Activated naive CD4-positive, alpha-beta T cell treated with anti-CD3 and anti-CD28 coated beads for 36 hours (primary cell): ENCODE data around the gene DPYSL5. TPM values are rescaled to one million over a fixed set of nuclear protein-coding genes. Genes with fewer than 3 reads are reported as not detected.
A peak's percentile ranks its signal among the peaks of the same experiment; 100 is the strongest.

Experiments
- CTCF ChIA-PET: fragments of 350-600 bp; sonication (Branson Sonifier 250); formaldehyde crosslinking; loops from one replicate; lab custom pipeline; 2021; ENCODE audit warnings: antibody characterized with exemption; lab: Charles Lee
- DNase-seq: peaks from one replicate; pipeline ENCODE4 v3.0.0-alpha.2; 2020
- H3K27ac Mint-ChIP-seq: one replicate; pipeline ENCODE4 v1.8.0; 2021; ENCODE audit warnings: mild to moderate bottlenecking, mixed read lengths
- H3K27me3 Mint-ChIP-seq: one replicate; pipeline ENCODE4 v1.8.0; 2021; ENCODE audit warnings: low read depth, mixed read lengths
- H3K36me3 Mint-ChIP-seq: one replicate; pipeline ENCODE4 v1.8.0; 2021; ENCODE audit warnings: low read depth, mixed read lengths
- H3K4me1 Mint-ChIP-seq: one replicate; pipeline ENCODE4 v1.8.0; 2021; ENCODE audit warnings: low read depth, mixed read lengths
- H3K4me3 Mint-ChIP-seq: one replicate; pipeline ENCODE4 v1.8.0; 2021; ENCODE audit warnings: mild to moderate bottlenecking, moderate library complexity, mixed read lengths
- H3K9me3 Mint-ChIP-seq: one replicate; pipeline ENCODE4 v1.8.0; 2021; ENCODE audit warnings: mixed read lengths
- intact Hi-C: fragments of 100-400 bp; cut with micrococcal nuclease; formaldehyde crosslinking; loops from one replicate; pipeline ENCODE4 v1.15.1; 2023
- total RNA-seq, 2 experiments: library from RNA; stranded (reverse); gene quantifications; one replicate each; pipeline ENCODE4 v1.2.3, GENCODE V29; 2021

The DPYSL5 gene
- total RNA-seq, 2 experiments from 2014 or later = 0.07 TPM; not detected in 1

DNA sequence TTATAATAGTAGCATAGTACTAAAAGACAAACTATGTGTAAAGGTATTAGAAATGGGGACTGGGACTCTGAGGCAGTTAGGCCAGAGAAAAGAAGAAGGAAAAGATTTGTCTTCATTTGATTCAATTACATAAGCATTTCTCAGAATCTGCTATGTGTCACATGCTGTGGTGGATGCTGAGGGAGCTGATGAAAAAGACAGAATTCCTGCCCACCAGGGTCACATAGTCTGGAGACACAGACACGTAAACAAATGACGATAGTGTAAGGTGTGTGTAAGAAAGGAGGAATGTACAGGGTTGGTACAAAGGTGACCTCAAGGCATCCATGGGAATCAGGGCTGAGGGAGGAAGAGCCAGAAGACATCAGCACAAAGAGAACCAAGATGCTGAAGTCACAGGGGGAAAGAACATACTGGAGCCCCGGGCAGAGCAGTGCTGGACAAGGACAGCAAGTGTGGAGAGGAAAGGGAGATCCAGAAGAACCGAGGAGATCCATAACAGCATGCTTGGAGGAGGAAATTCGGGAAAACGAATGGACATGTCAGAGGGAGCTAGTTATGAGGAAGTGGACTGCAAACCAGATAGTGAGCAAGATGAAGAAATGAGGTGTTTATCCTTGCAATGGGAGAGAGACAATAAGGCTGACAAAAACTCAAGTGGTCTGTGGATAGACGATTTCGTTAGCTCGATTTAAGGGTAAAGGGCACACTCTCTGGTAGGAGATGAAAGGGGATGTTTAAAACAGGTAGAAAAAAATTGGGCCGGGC, 121.3 kb downstream of the DPYSL5 start:
- Mint-ChIP-seq H3K27ac (no peak overlapping the region), H3K36me3 (no peaks in the 10 kb centered on the region), H3K4me3 (peak overlapping the region; percentile 55), H3K27me3 (peaks cover 7% of the 10 kb centered on the region), H3K9me3 (no peaks in the 10 kb centered on the region), H3K4me1 (peaks cover 19% of the 10 kb centered on the region)
- CTCF ChIA-PET = interaction anchor here (1.0 to 2.4 kb wide), 3 partner anchors 9 to 334 kb away, joined by 3 to 16 read pairs (median 10); no protein-coding TSS in a partner anchor
- intact Hi-C loops = no loop called here
- no peak for DNase-seq

DNA sequence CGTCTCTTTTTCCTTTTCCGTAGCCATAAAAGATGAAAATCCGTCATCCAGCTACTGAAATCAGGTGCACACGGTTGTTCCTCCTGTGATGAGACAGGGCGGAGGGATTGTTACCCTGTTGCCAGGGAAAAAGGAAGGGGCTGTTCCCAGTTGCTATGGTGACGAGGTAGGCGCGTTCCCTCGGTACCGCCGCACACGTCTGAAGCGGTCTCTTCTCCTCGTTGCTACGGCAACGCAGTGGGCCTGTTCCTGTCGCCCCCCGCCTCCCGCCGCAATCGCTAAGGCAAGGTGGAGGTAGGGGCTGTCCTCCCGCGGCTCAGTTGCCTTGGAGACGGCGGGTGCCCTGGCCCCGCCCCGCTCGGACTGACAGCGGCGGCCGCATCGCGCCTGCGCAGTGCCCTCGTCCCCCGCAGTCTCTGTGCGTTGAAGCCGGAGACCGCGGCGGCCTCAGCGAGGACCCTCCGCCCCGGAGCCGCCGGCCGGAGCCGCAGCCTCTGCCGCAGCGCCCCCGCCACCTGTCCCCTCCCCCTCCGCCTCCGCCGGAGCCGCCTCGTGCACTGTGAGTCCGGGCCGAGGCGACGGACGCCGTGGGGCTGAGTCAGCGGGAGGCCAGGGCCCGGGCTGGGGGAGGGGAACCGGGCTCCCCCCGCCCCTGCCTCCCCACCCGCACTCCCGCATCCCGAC, 122.5 kb downstream of the DPYSL5 start, which contains the start of gene MAPRE3:
Gene MAPRE3, plus strand, starts transcription at position 394 of the 684 bp plus-strand sequence. CDS start 51,582 bp downstream, outside the sequence.
- peak; percentile 75 for DNase-seq
- Mint-ChIP-seq H3K9me3 (no peaks in the 10 kb centered on the region), H3K4me1 (peaks cover 19% of the 10 kb centered on the region), H3K4me3 (peak within 1 kb of the TSS; percentile 77), H3K36me3 (no peaks in the 10 kb centered on the region), H3K27ac (peak within 1 kb of the TSS; percentile 43), H3K27me3 (peaks cover 6% of the 10 kb centered on the region)
- intact Hi-C loops = loop anchor here (1.0 to 5.0 kb wide), 3 partner anchors 111 to 624 kb away; partner anchors contain the start of genes ADGRF3, ATRAID, SELENOI and SLC5A6
- CTCF ChIA-PET = interaction anchor here (0.7 to 2.4 kb wide), 4 partner anchors 27 to 216 kb away, joined by 3 to 16 read pairs (median 4); no protein-coding TSS in a partner anchor

DNA sequence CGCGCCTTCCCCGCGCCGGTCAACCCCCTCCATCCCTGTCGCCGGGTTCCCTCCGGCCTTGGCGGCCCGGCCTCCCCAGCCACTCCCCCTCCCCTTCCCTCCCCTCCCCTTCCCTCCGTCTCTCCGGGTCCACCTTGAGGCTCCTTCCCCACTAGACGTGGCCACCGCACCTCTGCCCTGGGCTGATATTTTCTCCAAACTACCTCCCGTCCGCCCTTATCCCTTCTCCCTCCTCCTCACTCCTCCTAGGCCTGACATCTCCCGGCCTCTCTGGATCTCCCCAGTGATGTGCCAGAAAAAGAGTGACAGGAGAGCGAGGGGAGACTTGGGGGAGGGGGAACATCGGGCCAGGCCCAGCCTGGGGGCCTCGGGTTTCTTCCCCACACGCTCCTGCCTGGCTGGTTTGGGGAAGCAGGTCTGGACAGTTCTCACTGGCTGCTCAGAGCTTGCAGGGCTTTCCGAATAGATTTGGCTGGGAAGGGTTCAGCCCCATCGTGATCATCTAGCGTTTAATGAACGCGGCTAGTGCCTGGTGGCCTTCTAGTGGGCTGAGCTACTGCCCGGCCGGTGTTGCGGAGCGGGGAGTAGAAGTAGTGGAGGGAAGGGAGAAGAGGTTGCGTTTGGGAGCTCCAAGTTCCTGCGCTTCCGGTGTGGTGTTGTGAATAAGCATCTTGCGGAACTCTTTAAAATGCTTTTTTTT, 123.1 kb downstream of the DPYSL5 start:
- peak overlapping the region; percentile 77 for H3K4me3 Mint-ChIP-seq
- no peaks in the 10 kb centered on the region for H3K9me3 Mint-ChIP-seq
- peak overlapping the region; percentile 43 for H3K27ac Mint-ChIP-seq
- H3K36me3 Mint-ChIP-seq = no peaks in the 10 kb centered on the region
- H3K27me3 Mint-ChIP-seq = peaks cover 6% of the 10 kb centered on the region
- DNase-seq = peak; percentile 11
- CTCF ChIA-PET = interaction anchor here (0.6 to 1.3 kb wide), 6 partner anchors 9 to 823 kb away, joined by 3 to 8 read pairs (median 5); partner anchors contain the start of gene TRIM54
- intact Hi-C loops = loop anchor here (1.0 to 5.0 kb wide), 3 partner anchors 110 to 624 kb away; partner anchors contain the start of genes ADGRF3, ATRAID, SELENOI and SLC5A6
- peaks cover 19% of the 10 kb centered on the region for H3K4me1 Mint-ChIP-seq

DNA sequence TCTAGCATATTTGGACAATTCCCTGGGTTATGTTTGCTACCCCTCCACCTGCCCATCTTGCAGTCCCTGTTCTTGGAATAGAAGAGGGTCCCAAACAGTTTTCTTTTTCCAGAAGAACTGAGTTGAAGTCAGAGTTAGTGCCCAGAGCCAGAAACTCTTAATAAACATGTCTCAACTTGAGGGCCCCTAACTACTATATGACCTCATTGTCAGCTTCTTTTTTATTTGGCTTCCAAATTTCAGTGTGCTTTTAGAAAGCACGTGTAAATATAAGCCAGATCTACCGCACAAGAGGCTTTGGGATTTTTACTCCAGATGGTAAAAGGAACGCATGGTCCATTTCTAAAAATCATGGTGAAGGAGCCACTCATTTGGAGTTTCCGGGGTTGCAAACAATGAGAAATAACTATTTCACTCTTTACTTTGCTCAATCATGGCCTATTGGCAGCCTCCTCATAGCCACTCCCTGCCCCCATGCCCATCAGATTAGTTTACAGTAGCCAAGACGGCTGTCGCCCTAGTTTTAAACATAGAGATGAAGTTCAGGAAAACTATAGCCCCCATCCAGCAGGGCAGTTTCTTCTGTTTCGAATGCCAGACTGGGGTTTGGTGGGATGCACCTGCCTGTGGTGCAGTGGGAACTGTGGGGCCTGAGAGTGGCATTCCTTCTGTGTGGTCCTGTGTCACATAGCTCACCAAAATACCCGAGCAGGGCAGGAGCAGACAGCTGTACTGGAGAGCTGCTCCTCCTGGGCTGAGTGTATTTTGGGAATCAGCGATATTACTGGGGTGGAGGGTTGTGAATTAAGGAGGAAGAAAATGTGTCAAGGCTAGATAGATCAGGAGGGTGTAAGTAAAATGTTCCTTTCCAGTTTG, 124.2 kb downstream of the DPYSL5 start:
- Mint-ChIP-seq H3K4me1 (peaks cover 19% of the 10 kb centered on the region), H3K27me3 (peaks cover 3% of the 10 kb centered on the region), H3K27ac (no peak overlapping the region), H3K9me3 (no peaks in the 10 kb centered on the region), H3K4me3 (no peak overlapping the region), H3K36me3 (no peaks in the 10 kb centered on the region)
- CTCF ChIA-PET = interaction anchor here (0.8 to 1.3 kb wide), 4 partner anchors 8 to 45 kb away, joined by 3 to 8 read pairs (median 6); no protein-coding TSS in a partner anchor
- no peak for DNase-seq
- intact Hi-C loops = loop anchor here (2.0 to 5.0 kb wide), 2 partner anchors 240 to 625 kb away; partner anchors contain the start of genes ADGRF3, ATRAID, SELENOI and SLC5A6

DNA sequence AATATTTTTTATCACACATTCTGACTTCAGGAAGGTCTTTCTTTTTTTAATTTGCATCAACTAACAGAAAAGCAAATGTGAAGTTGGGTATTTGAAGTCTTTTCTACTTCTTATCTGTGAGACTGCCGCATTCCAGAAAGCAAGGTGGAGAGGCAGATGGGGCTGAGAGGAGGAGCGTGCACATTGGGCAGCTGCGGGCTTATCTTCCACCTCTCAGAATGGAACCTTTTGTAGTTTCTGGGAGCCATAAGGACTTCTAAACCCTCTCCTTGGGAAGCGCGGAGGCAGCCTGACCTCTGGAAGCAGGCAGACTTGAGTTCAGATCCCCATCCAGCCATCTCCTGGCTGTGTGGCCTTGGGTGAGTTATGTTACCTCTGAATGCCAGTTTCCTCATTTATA, 126.4 kb downstream of the DPYSL5 start:
- no peak overlapping the region for H3K4me3 Mint-ChIP-seq
- H3K27me3 Mint-ChIP-seq = peaks cover 3% of the 10 kb centered on the region
- no peak overlapping the region for H3K27ac Mint-ChIP-seq
- no peaks in the 10 kb centered on the region for H3K36me3 Mint-ChIP-seq
- H3K9me3 Mint-ChIP-seq = no peaks in the 10 kb centered on the region
- no peak for DNase-seq
- H3K4me1 Mint-ChIP-seq = peaks cover 16% of the 10 kb centered on the region
- intact Hi-C loops = loop anchor here (5.0 kb wide), 1 partner anchor 238 kb away; the partner anchor contains the start of genes ATRAID and SLC5A6
- CTCF ChIA-PET = interaction anchor here (2.6 kb wide), 1 partner anchor 12 kb away, joined by 16 read pairs; no protein-coding TSS in a partner anchor

DNA sequence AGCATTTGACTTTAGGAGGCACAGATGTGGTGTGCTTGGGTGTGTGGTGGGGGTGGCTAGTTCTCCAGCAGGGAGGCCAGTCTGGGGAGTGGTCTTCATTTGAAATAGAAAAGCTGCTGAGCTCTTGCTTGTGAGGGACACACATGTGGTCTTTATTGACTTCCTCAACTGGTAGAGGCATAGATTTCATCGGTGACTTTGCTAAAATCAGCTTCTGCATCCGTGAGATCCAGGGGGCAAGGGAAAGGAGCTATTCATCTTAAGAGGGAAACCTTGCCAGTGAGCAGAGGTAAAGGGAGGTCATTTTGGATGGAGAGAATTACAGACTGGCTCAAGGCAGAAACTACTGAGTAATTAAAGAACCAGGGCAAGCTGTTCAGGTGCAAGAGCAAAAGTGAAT, 127.2 kb downstream of the DPYSL5 start:
- Mint-ChIP-seq H3K27me3 (no peaks in the 10 kb centered on the region), H3K27ac (no peak overlapping the region), H3K4me1 (peaks cover 11% of the 10 kb centered on the region), H3K36me3 (no peaks in the 10 kb centered on the region), H3K9me3 (no peaks in the 10 kb centered on the region), H3K4me3 (no peak overlapping the region)
- DNase-seq = no peak
- intact Hi-C loops = no loop called here
- CTCF ChIA-PET = interaction anchor here (1.0 to 2.6 kb wide), 4 partner anchors 8 to 41 kb away, joined by 3 to 16 read pairs (median 5); no protein-coding TSS in a partner anchor

DNA sequence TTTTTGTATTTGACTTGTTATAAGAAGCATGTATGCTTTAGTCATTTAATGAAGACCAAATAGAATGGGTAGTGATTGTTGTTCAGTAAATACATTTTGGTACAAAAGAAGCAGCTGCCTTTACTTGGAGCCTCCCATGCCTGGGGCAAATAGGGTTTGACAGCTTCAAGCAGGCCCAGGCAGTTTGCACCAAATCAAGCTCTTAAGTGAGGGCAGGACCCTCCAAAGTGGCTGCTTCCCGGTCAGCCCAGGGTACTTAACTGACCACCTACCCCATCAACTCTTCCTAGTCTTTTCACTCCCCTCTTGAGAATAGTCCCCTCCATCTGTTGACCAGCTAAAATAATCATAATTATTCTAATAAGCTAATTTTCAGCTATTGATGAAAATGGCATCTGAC, 127.7 kb downstream of the DPYSL5 start:
- DNase-seq = no peak
- H3K4me1 Mint-ChIP-seq = peaks cover 10% of the 10 kb centered on the region
- no peak overlapping the region for H3K4me3 Mint-ChIP-seq
- no peaks in the 10 kb centered on the region for H3K9me3 Mint-ChIP-seq
- CTCF ChIA-PET = interaction anchor here (1.0 to 2.6 kb wide), 5 partner anchors 8 to 41 kb away, joined by 3 to 16 read pairs (median 5); no protein-coding TSS in a partner anchor
- H3K36me3 Mint-ChIP-seq = no peaks in the 10 kb centered on the region
- H3K27me3 Mint-ChIP-seq = no peaks in the 10 kb centered on the region
- intact Hi-C loops = no loop called here
- H3K27ac Mint-ChIP-seq = no peak overlapping the region

DNA sequence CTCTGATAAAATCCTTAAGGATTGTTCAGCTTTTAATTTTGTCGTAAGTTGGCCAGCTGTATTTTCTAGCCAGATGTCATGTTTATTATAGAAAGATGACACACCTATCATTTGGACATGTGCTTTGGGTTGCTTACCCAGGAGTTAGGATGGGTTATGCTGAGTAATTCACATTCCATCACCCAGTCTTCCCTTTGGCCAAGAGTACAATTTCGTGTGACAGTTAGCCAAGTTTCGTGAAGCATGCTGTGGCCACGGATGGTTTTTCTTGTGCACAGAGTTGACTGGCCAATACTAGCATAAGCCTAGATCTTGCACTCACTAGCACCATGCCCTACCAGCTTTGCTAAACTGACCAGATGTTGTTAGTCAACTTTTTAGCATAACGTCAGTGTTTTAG, 128.3 kb downstream of the DPYSL5 start:
- Mint-ChIP-seq H3K4me1 (peaks cover 6% of the 10 kb centered on the region), H3K9me3 (no peaks in the 10 kb centered on the region), H3K36me3 (no peaks in the 10 kb centered on the region), H3K4me3 (no peak overlapping the region), H3K27ac (no peak overlapping the region), H3K27me3 (no peaks in the 10 kb centered on the region)
- DNase-seq = no peak
- CTCF ChIA-PET = interaction anchor here (1.0 to 2.6 kb wide), 4 partner anchors 12 to 40 kb away, joined by 4 to 16 read pairs (median 5); no protein-coding TSS in a partner anchor
- intact Hi-C loops = no loop called here

DNA sequence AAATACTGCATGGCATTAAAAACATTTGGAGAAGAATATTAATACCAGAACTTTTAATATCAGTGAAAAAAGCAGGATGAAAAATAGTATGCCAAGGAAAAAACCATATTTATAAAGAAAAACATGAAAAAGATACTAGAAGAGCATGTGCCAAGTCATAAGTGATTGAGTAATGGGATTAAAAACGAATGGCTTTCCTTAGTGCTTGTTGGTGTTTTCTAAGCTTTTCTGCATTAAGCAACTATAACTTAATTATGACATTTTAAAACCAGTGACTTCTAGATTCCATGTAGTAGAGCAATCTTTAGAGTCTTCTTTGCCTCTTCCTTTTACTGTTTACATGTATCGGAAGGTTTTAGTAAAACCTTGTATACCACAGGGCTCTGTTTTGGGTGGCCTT, 129.1 kb downstream of the DPYSL5 start:
- H3K36me3 Mint-ChIP-seq = no peaks in the 10 kb centered on the region
- no peaks in the 10 kb centered on the region for H3K9me3 Mint-ChIP-seq
- H3K4me1 Mint-ChIP-seq = no peaks in the 10 kb centered on the region
- no peak overlapping the region for H3K4me3 Mint-ChIP-seq
- no peak overlapping the region for H3K27ac Mint-ChIP-seq
- intact Hi-C loops = no loop called here
- H3K27me3 Mint-ChIP-seq = no peaks in the 10 kb centered on the region
- DNase-seq = no peak
- CTCF ChIA-PET = interaction anchor here (2.6 kb wide), 1 partner anchor 15 kb away, joined by 16 read pairs; no protein-coding TSS in a partner anchor

DNA sequence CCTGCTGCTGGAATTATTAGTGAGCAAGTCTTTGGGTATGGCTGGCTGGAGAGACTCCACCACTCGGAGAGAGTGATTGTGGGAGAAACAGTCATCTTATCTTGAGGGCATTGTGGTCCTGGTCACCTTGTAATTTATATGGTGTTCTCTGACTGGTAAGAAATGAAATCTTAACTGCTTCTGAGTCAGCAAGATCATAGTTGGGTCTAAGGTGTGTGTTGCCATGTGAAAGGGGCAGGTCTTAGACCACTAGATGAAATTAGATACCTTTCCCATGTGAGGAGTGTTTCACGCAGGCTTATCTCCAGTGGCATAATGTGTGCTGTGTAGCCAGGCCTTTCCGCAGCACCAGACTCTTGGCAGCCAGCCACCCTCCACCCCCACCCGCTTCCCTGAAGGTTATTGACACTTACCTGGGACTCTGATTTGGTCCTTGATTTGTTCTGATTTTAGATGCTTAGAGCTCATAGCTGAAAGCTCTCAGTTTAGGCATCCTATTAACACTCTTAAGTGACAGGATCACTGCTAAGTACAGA, 130.2 kb downstream of the DPYSL5 start:
- DNase-seq = no peak
- Mint-ChIP-seq H3K4me3 (no peak overlapping the region), H3K4me1 (no peaks in the 10 kb centered on the region), H3K27ac (no peak overlapping the region), H3K9me3 (no peaks in the 10 kb centered on the region), H3K36me3 (no peaks in the 10 kb centered on the region), H3K27me3 (no peaks in the 10 kb centered on the region)
- CTCF ChIA-PET = no interaction called here
- intact Hi-C loops = no loop called here
